Keratinocyte (primary cell): ENCODE data around the gene TMEM38B. TPM values are rescaled to one million over a fixed set of nuclear protein-coding genes. Genes with fewer than 3 reads are reported as not detected.

Experiments
- DNase-seq: peaks from one replicate; pipeline ENCODE4 v3.0.0-alpha.2; 2011; ENCODE audit warnings: low read depth, missing footprints, low spot score
- FAIRE-seq: peaks from 2 replicates; lab custom pipeline; 2011; peaks lifted over from hg19 to GRCh38; lab: Jason Lieb, UNC
- H2AFZ ChIP-seq: 2 replicates; pipeline ENCODE4 v1.6.0; 2012; ENCODE audit warnings: low read length, control low read depth, inconsistent platforms; ENCODE audit not compliant: control insufficient read depth
- H3K27ac ChIP-seq: 2 replicates; pipeline ENCODE4 v1.5.1; 2011; ENCODE audit warnings: low read length; ENCODE audit not compliant: control insufficient read depth, insufficient read depth
- H3K27me3 ChIP-seq: 3 replicates; pipeline ENCODE4 v1.6.0; 2011; ENCODE audit warnings: low read length; ENCODE audit not compliant: control insufficient read depth, insufficient read depth; ENCODE audit errors: extremely low read depth
- H3K36me3 ChIP-seq, 2 experiments: 2 replicates in 1 of 2; 3 replicates in 1 of 2; pipeline ENCODE4 v1.5.1; 2011; ENCODE audit warnings: low read length in 2 of 2, mild to moderate bottlenecking in 1 of 2; ENCODE audit not compliant: control insufficient read depth in 2 of 2, insufficient read depth in 2 of 2; ENCODE audit errors: extremely low read depth in 1 of 2
- H3K4me1 ChIP-seq: 3 replicates; pipeline ENCODE4 v1.5.1; 2011; ENCODE audit warnings: low read length; ENCODE audit not compliant: control insufficient read depth, insufficient read depth; ENCODE audit errors: extremely low read depth
- H3K4me2 ChIP-seq: 3 replicates; pipeline ENCODE4 v1.6.0; 2011; ENCODE audit warnings: low read depth, low read length; ENCODE audit not compliant: control insufficient read depth, insufficient read depth; ENCODE audit errors: extremely low read depth
- H3K4me3 ChIP-seq, 3 experiments: fragments of 200-600 bp in 1 of 3; sonication (generic) in 1 of 3; 2 replicates in 2 of 3; 3 replicates in 1 of 3; pipeline ENCODE4 v1.5.1; 2011 to 2016; ENCODE audit warnings: low read length in 3 of 3, mild to moderate bottlenecking in 3 of 3, control low read depth in 2 of 3, inconsistent platforms in 1 of 3, low read depth in 1 of 3, mixed read lengths in 1 of 3, mixed run types in 1 of 3, moderate library complexity in 1 of 3; ENCODE audit not compliant: control insufficient read depth in 2 of 3, insufficient read depth in 2 of 3; ENCODE audit errors: extremely low read depth in 1 of 3
- H3K79me2 ChIP-seq: 2 replicates; pipeline ENCODE4 v1.6.0; 2012; ENCODE audit warnings: low read length; ENCODE audit not compliant: control insufficient read depth, insufficient read depth
- H3K9ac ChIP-seq: 3 replicates; pipeline ENCODE4 v1.6.0; 2011; ENCODE audit warnings: low read length; ENCODE audit not compliant: control insufficient read depth, insufficient read depth; ENCODE audit errors: extremely low read depth
- H3K9me1 ChIP-seq: 3 replicates; pipeline ENCODE4 v1.6.0; 2011; ENCODE audit warnings: low read length; ENCODE audit not compliant: control insufficient read depth, insufficient read depth; ENCODE audit errors: extremely low read depth
- H3K9me3 ChIP-seq: 2 replicates; pipeline ENCODE4 v1.5.1; 2012; ENCODE audit warnings: low read depth, low read length; ENCODE audit not compliant: control insufficient read depth
- H4K20me1 ChIP-seq: 3 replicates; pipeline ENCODE4 v1.6.0; 2011; ENCODE audit warnings: low read length; ENCODE audit not compliant: control insufficient read depth, insufficient read depth; ENCODE audit errors: extremely low read depth
- EZH2 ChIP-seq: IDR thresholded peaks from one replicate; pipeline ENCODE4 v1.6.1; 2012; ENCODE audit warnings: inconsistent platforms, mild to moderate bottlenecking, low read length, moderate library complexity
- dilution Hi-C: fragments of 300-500 bp; cut with MboI; formaldehyde crosslinking; loops from one replicate; pipeline ENCODE4 v1.7.0; 2020; ENCODE audit warnings: low sequenced_read_pairs; ENCODE audit not compliant: extremely low pct_ligation_motif_present
- polyA plus RNA-seq, 5 experiments: library from polyadenylated mRNA; depleted of rRNA in 3 of 5; stranded (reverse) in 3 of 5; stranded (forward) in 1 of 5; unstranded in 1 of 5; fragments of >200 nt; gene quantifications; 1 replicate in 1 of 5; 2 replicates in 3 of 5; 3 replicates in 1 of 5; pipeline versions ENCODE4 v1.2.1 to v1.2.3, GENCODE V29; 2011 to 2012; ENCODE audit warnings: missing spikeins in 2 of 5, low read depth in 1 of 5, low replicate concordance in 1 of 5
- TF ChIP-seq, protein P1 (sequence below), 3 experiments: IDR thresholded peaks in 1 of 3; conservative IDR thresholded peaks in 1 of 3; optimal IDR thresholded peaks in 1 of 3; 2 replicates in 2 of 3; 3 replicates in 1 of 3; pipeline versions ENCODE3 to v1.5.1; 2011; ENCODE audit warnings: low read length in 3 of 3, mild to moderate bottlenecking in 3 of 3, moderate library complexity in 2 of 3, control low read depth in 1 of 3, inconsistent platforms in 1 of 3; ENCODE audit not compliant: insufficient read depth in 2 of 3; ENCODE audit errors: extremely low read depth in 1 of 3

Gene TMEM38B
- polyA plus RNA-seq, 1 donor (not counting 4 experiments of a cell fraction or from before 2014, with no cell fraction given): 9.8 TPM

DNA sequence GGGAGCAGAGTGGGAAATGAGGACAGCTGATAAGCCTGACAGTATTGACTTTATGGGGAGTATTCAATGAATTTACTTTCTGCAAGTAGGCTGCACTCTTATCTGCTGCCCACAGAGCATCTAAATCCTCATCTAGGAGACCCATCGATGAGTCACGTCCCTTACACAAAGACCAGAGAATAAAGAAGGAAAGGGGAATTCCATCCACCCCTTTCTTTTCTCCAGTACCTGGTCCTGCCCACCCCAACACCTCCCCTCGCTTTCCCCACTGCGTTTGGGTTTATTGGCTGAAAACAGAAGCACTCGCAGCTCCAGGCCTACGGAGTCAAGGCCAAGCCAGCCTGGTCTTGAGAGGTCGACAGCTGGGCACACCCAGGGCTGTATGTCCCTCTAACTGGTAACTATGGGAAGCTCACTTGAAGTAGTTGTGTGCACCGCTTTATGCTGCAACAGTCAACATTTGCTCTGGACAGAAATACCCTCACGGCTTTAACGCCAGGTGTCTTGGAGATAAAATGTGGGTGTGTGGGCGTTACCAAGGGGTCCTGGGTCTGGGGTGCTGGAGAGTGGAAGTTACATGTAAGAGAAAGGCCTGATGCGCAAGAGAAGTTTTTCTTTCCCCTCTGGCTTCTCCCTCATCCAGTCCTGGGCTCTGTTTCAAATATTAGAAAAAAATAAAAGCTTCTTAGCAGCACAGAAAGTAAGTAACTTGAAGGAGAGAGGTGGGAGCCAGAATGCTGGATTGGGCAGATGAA is 46.6 kb upstream of the TMEM38B start:
- dilution Hi-C loops: no loop called here
- H3K9me3 ChIP-seq: no peaks in the 10 kb centered on the region
- H3K9ac ChIP-seq: no peak overlapping the region
- H3K4me3 ChIP-seq: no peak overlapping the region
- H3K79me2 ChIP-seq: no peaks in the 10 kb centered on the region
- H3K36me3 ChIP-seq: no peaks in the 10 kb centered on the region
- H3K4me2 ChIP-seq: no peak overlapping the region
- H3K9me1 ChIP-seq: no peaks in the 10 kb centered on the region
- H2AFZ ChIP-seq: no peak overlapping the region
- TF ChIP-seq, protein P1, sequence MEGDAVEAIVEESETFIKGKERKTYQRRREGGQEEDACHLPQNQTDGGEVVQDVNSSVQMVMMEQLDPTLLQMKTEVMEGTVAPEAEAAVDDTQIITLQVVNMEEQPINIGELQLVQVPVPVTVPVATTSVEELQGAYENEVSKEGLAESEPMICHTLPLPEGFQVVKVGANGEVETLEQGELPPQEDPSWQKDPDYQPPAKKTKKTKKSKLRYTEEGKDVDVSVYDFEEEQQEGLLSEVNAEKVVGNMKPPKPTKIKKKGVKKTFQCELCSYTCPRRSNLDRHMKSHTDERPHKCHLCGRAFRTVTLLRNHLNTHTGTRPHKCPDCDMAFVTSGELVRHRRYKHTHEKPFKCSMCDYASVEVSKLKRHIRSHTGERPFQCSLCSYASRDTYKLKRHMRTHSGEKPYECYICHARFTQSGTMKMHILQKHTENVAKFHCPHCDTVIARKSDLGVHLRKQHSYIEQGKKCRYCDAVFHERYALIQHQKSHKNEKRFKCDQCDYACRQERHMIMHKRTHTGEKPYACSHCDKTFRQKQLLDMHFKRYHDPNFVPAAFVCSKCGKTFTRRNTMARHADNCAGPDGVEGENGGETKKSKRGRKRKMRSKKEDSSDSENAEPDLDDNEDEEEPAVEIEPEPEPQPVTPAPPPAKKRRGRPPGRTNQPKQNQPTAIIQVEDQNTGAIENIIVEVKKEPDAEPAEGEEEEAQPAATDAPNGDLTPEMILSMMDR (optimal IDR thresholded peaks at IDR 0.05 in 1 of 3, IDR thresholded peaks at IDR 0.05 in 1 of 3, conservative IDR thresholded peaks at IDR 0.05 in 1 of 3; ENCODE audit: extremely low read depth in 1 of 3, insufficient read depth in 2 of 3, low read length in 3 of 3): no peak
- TF ChIP-seq EZH2: no peak
- H3K27me3 ChIP-seq: no peaks in the 10 kb centered on the region
- no peaks in the 10 kb centered on the region for H3K4me1 ChIP-seq
- no peak overlapping the region for H3K27ac ChIP-seq
- H4K20me1 ChIP-seq: no peaks in the 10 kb centered on the region
- DNase-seq (no peak), FAIRE-seq (no peak)

DNA sequence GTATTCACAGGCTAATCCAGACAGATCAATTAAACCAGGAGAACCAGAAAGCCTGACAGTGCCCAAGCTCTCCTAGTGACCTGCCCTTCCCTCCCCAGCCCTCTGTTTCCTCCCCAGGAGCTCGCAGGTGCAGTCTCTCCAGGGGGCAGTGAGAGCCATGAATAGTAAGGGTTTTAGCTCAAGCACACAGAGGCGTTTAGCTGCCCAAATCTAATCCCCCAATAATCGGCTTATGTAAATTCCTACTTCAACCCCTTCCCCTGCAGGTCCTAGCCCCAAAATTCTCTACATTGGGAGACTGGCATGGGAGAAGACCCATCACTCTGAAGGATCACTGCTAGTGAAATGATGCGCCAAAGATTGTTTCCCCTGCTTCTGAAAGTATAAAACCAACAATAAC is 42.5 kb upstream of the TMEM38B start:
- FAIRE-seq (no peak), DNase-seq (no peak)
- Histone ChIP-seq H3K27me3 (peaks cover 19% of the 10 kb centered on the region), H3K9me3 (no peaks in the 10 kb centered on the region), H2AFZ (no peak overlapping the region), H3K36me3 (no peaks in the 10 kb centered on the region), H3K4me3 (no peak overlapping the region), H3K4me2 (no peak overlapping the region), H3K79me2 (no peaks in the 10 kb centered on the region), H3K9ac (no peak overlapping the region), H3K27ac (no peak overlapping the region), H3K9me1 (no peaks in the 10 kb centered on the region), H3K4me1 (no peaks in the 10 kb centered on the region), H4K20me1 (no peaks in the 10 kb centered on the region)
- TF ChIP-seq, protein P1 (optimal IDR thresholded peaks at IDR 0.05 in 1 of 3, IDR thresholded peaks at IDR 0.05 in 1 of 3, conservative IDR thresholded peaks at IDR 0.05 in 1 of 3; ENCODE audit: extremely low read depth in 1 of 3, insufficient read depth in 2 of 3, low read length in 3 of 3): no peak
- TF ChIP-seq EZH2: no peak
- dilution Hi-C loops: no loop called here
